H9 (cell line): ENCODE results near the gene UVRAG. TPM values are rescaled to one million over a fixed set of nuclear protein-coding genes. Genes with fewer than 3 reads are reported as not detected.

Experiments
- DNase-seq: peaks from one replicate; pipeline ENCODE4 v3.0.0-alpha.2; 2017
- H2AFZ ChIP-seq: one replicate; pipeline ENCODE4 v1.6.1; 2013; ENCODE audit warnings: mild to moderate bottlenecking, low read length, control low read depth, moderate library complexity
- H2AK5ac ChIP-seq: 2 replicates; pipeline ENCODE4 v1.6.1; 2013; ENCODE audit warnings: low read length, control low read depth, mixed read lengths; ENCODE audit not compliant: insufficient read length
- H2BK120ac ChIP-seq: one replicate; pipeline ENCODE4 v1.6.1; 2013; ENCODE audit warnings: low read depth, mild to moderate bottlenecking, low read length, control low read depth, inconsistent platforms; ENCODE audit not compliant: poor library complexity, severe bottlenecking
- H2BK12ac ChIP-seq: 2 replicates; pipeline ENCODE4 v1.6.1; 2013; ENCODE audit warnings: low read length, control low read depth, mixed read lengths, low read depth; ENCODE audit not compliant: insufficient read length
- H2BK15ac ChIP-seq: 2 replicates; pipeline ENCODE4 v1.6.1; 2013; ENCODE audit warnings: low read depth, low read length, control low read depth
- H2BK20ac ChIP-seq: one replicate; pipeline ENCODE4 v1.6.1; 2013; ENCODE audit warnings: low read depth, mild to moderate bottlenecking, low read length, control low read depth, inconsistent platforms; ENCODE audit not compliant: poor library complexity, severe bottlenecking
- H2BK5ac ChIP-seq: 2 replicates; pipeline ENCODE4 v1.6.1; 2013; ENCODE audit warnings: low read length, control low read depth, mixed read lengths; ENCODE audit not compliant: insufficient read length
- H3K14ac ChIP-seq: 2 replicates; pipeline ENCODE4 v1.6.1; 2013; ENCODE audit warnings: low read length, control low read depth; ENCODE audit not compliant: insufficient read depth
- H3K18ac ChIP-seq: 2 replicates; pipeline ENCODE4 v1.6.1; 2013; ENCODE audit warnings: low read depth, mild to moderate bottlenecking, mixed read lengths, low read length, control low read depth; ENCODE audit not compliant: insufficient read length
- H3K23ac ChIP-seq: 2 replicates; pipeline ENCODE4 v1.6.1; 2013; ENCODE audit warnings: low read length, control low read depth, mixed read lengths, low read depth; ENCODE audit not compliant: insufficient read length
- H3K23me2 ChIP-seq: 2 replicates; pipeline ENCODE4 v1.6.1; 2013; ENCODE audit warnings: low read depth, mild to moderate bottlenecking, mixed read lengths, low read length, control low read depth; ENCODE audit not compliant: insufficient read length, poor library complexity, severe bottlenecking
- H3K27ac ChIP-seq: 2 replicates; pipeline ENCODE4 v1.5.1; 2013; ENCODE audit warnings: low read length, control low read depth, mixed read lengths, low read depth; ENCODE audit not compliant: insufficient read length
- H3K27me3 ChIP-seq: 2 replicates; pipeline ENCODE4 v1.6.1; 2013; ENCODE audit warnings: low read length, control low read depth, inconsistent platforms; ENCODE audit not compliant: insufficient read depth
- H3K4ac ChIP-seq: 2 replicates; pipeline ENCODE4 v1.6.1; 2013; ENCODE audit warnings: low read depth, mild to moderate bottlenecking, control low read depth, inconsistent platforms, low read length, moderate library complexity
- H3K4me1 ChIP-seq: 2 replicates; pipeline ENCODE4 v1.6.1; 2013; ENCODE audit warnings: low read length, control low read depth, inconsistent platforms; ENCODE audit not compliant: insufficient read depth
- H3K4me2 ChIP-seq: 2 replicates; pipeline ENCODE4 v1.6.1; 2013; ENCODE audit warnings: low read length, control low read depth, mixed read lengths; ENCODE audit not compliant: insufficient read length, insufficient read depth
- H3K56ac ChIP-seq: 2 replicates; pipeline ENCODE4 v1.6.1; 2013; ENCODE audit warnings: low read depth, mild to moderate bottlenecking, mixed read lengths, low read length, control low read depth; ENCODE audit not compliant: insufficient read length
- H3K79me1 ChIP-seq: 2 replicates; pipeline ENCODE4 v1.6.1; 2013; ENCODE audit warnings: low read depth, mild to moderate bottlenecking, moderate library complexity, low read length, control low read depth, inconsistent platforms; ENCODE audit not compliant: insufficient read depth, poor library complexity, severe bottlenecking
- H3K79me2 ChIP-seq: 2 replicates; pipeline ENCODE4 v1.6.1; 2013; ENCODE audit warnings: low read length, control low read depth, inconsistent platforms; ENCODE audit not compliant: insufficient read depth
- H3K9ac ChIP-seq: 2 replicates; pipeline ENCODE4 v1.6.1; 2013; ENCODE audit warnings: low read length, control low read depth, mixed read lengths; ENCODE audit not compliant: insufficient read length; ENCODE audit errors: extremely low read depth
- H3K9me3 ChIP-seq: one replicate; pipeline ENCODE4 v1.6.1; 2013; ENCODE audit warnings: low read depth, low read length, inconsistent platforms; ENCODE audit not compliant: control insufficient read depth
- H3T11ph ChIP-seq: one replicate; pipeline ENCODE4 v1.6.1; 2013; ENCODE audit warnings: mild to moderate bottlenecking, low read length, control low read depth, inconsistent platforms
- H4K20me1 ChIP-seq: one replicate; pipeline ENCODE4 v1.6.1; 2013; ENCODE audit not compliant: control insufficient read depth, insufficient read length, insufficient read depth
- H4K5ac ChIP-seq: 2 replicates; pipeline ENCODE4 v1.6.1; 2013; ENCODE audit warnings: low read depth, mild to moderate bottlenecking, mixed read lengths, low read length, control low read depth; ENCODE audit not compliant: insufficient read length
- H4K8ac ChIP-seq: replicated peaks from 2 replicates; pipeline ENCODE4 v1.6.1; 2013; ENCODE audit warnings: low read length, control low read depth, mixed read lengths, low read depth; ENCODE audit not compliant: insufficient read length
- H4K91ac ChIP-seq: 2 replicates; pipeline ENCODE4 v1.6.1; 2013; ENCODE audit warnings: low read depth, mild to moderate bottlenecking, moderate library complexity, mixed read lengths, low read length, control low read depth; ENCODE audit not compliant: insufficient read length
- H3K27ac Mint-ChIP-seq, 3 experiments: 2 replicates in 2 of 3; 3 replicates in 1 of 3; pipeline ENCODE4 v1.8.0; 2020 to 2021; ENCODE audit warnings: mixed read lengths in 3 of 3, mild to moderate bottlenecking in 1 of 3, moderate library complexity in 1 of 3
- H3K27me3 Mint-ChIP-seq: 2 replicates; pipeline ENCODE4 v1.8.0; 2021; ENCODE audit warnings: low read depth, mild to moderate bottlenecking, moderate library complexity, mixed read lengths
- H3K36me3 Mint-ChIP-seq, 3 experiments: 2 replicates in 2 of 3; 3 replicates in 1 of 3; pipeline ENCODE4 v1.8.0; 2020 to 2021; ENCODE audit warnings: low read depth in 3 of 3, mixed read lengths in 3 of 3; ENCODE audit not compliant: insufficient read depth in 1 of 3
- H3K4me1 Mint-ChIP-seq, 2 experiments: 2 replicates each; pipeline ENCODE4 v1.8.0; 2020; ENCODE audit warnings: mixed read lengths in 2 of 2
- H3K4me3 Mint-ChIP-seq, 2 experiments: 2 replicates in 1 of 2; 3 replicates in 1 of 2; pipeline ENCODE4 v1.8.0; 2020 to 2021; ENCODE audit warnings: mild to moderate bottlenecking in 2 of 2, mixed read lengths in 2 of 2, moderate library complexity in 1 of 2
- H3K9me3 Mint-ChIP-seq, 2 experiments: 2 replicates in 1 of 2; 3 replicates in 1 of 2; pipeline ENCODE4 v1.8.0; 2020; ENCODE audit warnings: mild to moderate bottlenecking in 2 of 2, mixed read lengths in 2 of 2, moderate library complexity in 1 of 2
- WGBS: extraction: QIAGEN DNeasy Blood & Tissue Kit; methylation state at CpG from one replicate; pipeline ENCODE4 v1.1.7; 2013; ENCODE audit warnings: missing lambda C conversion rate, low lambda C conversion rate, mixed read lengths; ENCODE audit not compliant: insufficient read length; ENCODE audit errors: extremely low coverage; 5-methylcytosine and 5-hydroxymethylcytosine counted together
- total RNA-seq: library from RNA; stranded (reverse); gene quantifications from 2 replicates; pipeline ENCODE4 v1.2.1, GENCODE V29; 2021
- TF ChIP-seq, protein P1 (sequence below): fragments of 200-600 bp; sonication (generic); conservative IDR thresholded peaks from 3 replicates; pipeline ENCODE4 v1.8.0; 2021; ENCODE audit warnings: antibody characterized with exemption, mild to moderate bottlenecking

Gene UVRAG
- total RNA-seq, 1 experiment from 2014 or later, result 18.5 TPM

DNA sequence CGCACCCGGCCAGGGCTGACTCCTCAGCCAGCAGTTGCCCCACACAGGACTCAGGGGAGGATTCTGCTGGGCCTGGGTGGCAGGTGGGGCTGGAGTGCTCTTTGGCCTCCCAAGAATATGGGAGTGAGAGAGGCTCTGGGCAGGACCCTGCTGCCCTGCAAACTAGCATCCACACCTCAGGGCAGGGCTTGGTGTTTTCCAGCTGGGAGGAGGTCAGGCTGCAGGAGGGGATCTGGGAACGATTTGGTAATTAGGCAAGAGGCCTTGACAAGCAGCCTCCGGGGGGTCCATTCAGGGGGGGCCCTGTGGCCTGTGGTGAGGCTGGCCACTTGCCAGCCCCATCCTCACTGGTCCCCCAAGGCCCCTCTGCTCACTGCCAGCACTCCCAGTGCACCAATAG lies 355.5 kb downstream of the UVRAG start:
- H2BK12ac ChIP-seq, result no peak overlapping the region
- H3K9me3 Mint-ChIP-seq, result no peaks in the 10 kb centered on the region; a peak in 2 of 5 replicates
- no peak overlapping the region for H3K14ac ChIP-seq
- no peak overlapping the region for H3K4ac ChIP-seq
- no peak for DNase-seq
- no peak overlapping the region for H2AK5ac ChIP-seq
- H2BK120ac ChIP-seq, result no peak overlapping the region
- H3K23ac ChIP-seq, result no peak overlapping the region
- no peaks in the 10 kb centered on the region for H4K20me1 ChIP-seq
- no peak overlapping the region for H3K4me2 ChIP-seq
- H3K23me2 ChIP-seq, result no peaks in the 10 kb centered on the region
- no peak overlapping the region for H3K56ac ChIP-seq
- no peak overlapping the region for H3K18ac ChIP-seq
- H3K9ac ChIP-seq, result no peak overlapping the region
- no peak overlapping the region; a peak in 1 of 5 replicates for H3K4me3 Mint-ChIP-seq
- H3K9me3 ChIP-seq, result no peaks in the 10 kb centered on the region
- TF ChIP-seq, protein P1, sequence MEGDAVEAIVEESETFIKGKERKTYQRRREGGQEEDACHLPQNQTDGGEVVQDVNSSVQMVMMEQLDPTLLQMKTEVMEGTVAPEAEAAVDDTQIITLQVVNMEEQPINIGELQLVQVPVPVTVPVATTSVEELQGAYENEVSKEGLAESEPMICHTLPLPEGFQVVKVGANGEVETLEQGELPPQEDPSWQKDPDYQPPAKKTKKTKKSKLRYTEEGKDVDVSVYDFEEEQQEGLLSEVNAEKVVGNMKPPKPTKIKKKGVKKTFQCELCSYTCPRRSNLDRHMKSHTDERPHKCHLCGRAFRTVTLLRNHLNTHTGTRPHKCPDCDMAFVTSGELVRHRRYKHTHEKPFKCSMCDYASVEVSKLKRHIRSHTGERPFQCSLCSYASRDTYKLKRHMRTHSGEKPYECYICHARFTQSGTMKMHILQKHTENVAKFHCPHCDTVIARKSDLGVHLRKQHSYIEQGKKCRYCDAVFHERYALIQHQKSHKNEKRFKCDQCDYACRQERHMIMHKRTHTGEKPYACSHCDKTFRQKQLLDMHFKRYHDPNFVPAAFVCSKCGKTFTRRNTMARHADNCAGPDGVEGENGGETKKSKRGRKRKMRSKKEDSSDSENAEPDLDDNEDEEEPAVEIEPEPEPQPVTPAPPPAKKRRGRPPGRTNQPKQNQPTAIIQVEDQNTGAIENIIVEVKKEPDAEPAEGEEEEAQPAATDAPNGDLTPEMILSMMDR, result no peak
- H4K91ac ChIP-seq, result no peak overlapping the region
- 0 out of 2 replicates have a peak, but pooled peaks cover 2% of the 10 kb centered on the region for H3K4me1 ChIP-seq
- peaks cover 74% of the 10 kb centered on the region for H3K27me3 Mint-ChIP-seq
- H3K4me1 Mint-ChIP-seq, result no peaks in the 10 kb centered on the region
- no peak overlapping the region; a peak in 1 of 7 replicates for H3K27ac Mint-ChIP-seq
- no peaks in the 10 kb centered on the region for H3K79me1 ChIP-seq
- no peak overlapping the region for H2AFZ ChIP-seq
- no peaks in the 10 kb centered on the region for H3K79me2 ChIP-seq
- H3K27me3 ChIP-seq, result no peaks in the 10 kb centered on the region; the same call in 1 of the 2 replicates
- no peak overlapping the region for H4K5ac ChIP-seq
- no peak overlapping the region for H3T11ph ChIP-seq
- H2BK20ac ChIP-seq, result no peak overlapping the region
- H2BK15ac ChIP-seq, result no peak overlapping the region
- H3K27ac ChIP-seq, result no peak overlapping the region
- no CpG with 5 or more reads among the region's 4 CpGs for WGBS
- no peak overlapping the region for H2BK5ac ChIP-seq
- no peak overlapping the region for H4K8ac ChIP-seq
- H3K36me3 Mint-ChIP-seq, result no peaks in the 10 kb centered on the region
